H1 (cell line): Measurements from ENCODE around the gene IL2RG. TPM values are rescaled to one million over a fixed set of nuclear protein-coding genes. Genes with fewer than 3 reads are reported as not detected.

Experiments
- CTCF ChIA-PET: fragments of 300-600 bp; sonication (Branson Sonifier 250); formaldehyde crosslinking; loops from one replicate; lab custom pipeline; 2021; ENCODE audit not compliant: partially characterized antibody; lab: Charles Lee
- POLR2A ChIA-PET: fragments of 300-600 bp; sonication (Branson Sonifier 250); formaldehyde crosslinking; loops from one replicate; lab custom pipeline; 2021; ENCODE audit warnings: inconsistent platforms; ENCODE audit not compliant: partially characterized antibody; lab: Charles Lee
- DNase-seq, 2 experiments: peaks; one replicate each; pipeline versions ENCODE4 v3.0.0 to v3.0.0-alpha.2; 2010 to 2022; ENCODE audit warnings: low spot score in 2 of 2, low read depth in 1 of 2, mixed read lengths in 1 of 2
- FAIRE-seq: peaks from 2 replicates; lab custom pipeline; 2011; peaks lifted over from hg19 to GRCh38; lab: Jason Lieb, UNC
- H2AFZ ChIP-seq: 2 replicates; pipeline ENCODE4 v1.8.1; 2012; ENCODE audit warnings: low read length, inconsistent platforms
- H2AK5ac ChIP-seq: 2 replicates; pipeline ENCODE4 v1.6.1; 2013; ENCODE audit warnings: low read depth, low read length
- H2BK120ac ChIP-seq: replicated peaks from 2 replicates; pipeline ENCODE3; 2013; ENCODE audit warnings: low read depth, low read length, inconsistent platforms
- H2BK12ac ChIP-seq: 2 replicates; pipeline ENCODE4 v1.6.1; 2013; ENCODE audit warnings: low read depth, low read length
- H2BK15ac ChIP-seq: 2 replicates; pipeline ENCODE4 v1.6.1; 2013; ENCODE audit warnings: low read length
- H2BK20ac ChIP-seq: 2 replicates; pipeline ENCODE4 v1.6.1; 2013; ENCODE audit warnings: low read length
- H2BK5ac ChIP-seq: 2 replicates; pipeline ENCODE4 v1.6.1; 2013; ENCODE audit warnings: low read depth, low read length
- H3K14ac ChIP-seq: 2 replicates; pipeline ENCODE4 v1.6.1; 2013; ENCODE audit warnings: inconsistent platforms; ENCODE audit not compliant: insufficient read length
- H3K18ac ChIP-seq: 2 replicates; pipeline ENCODE4 v1.6.1; 2013; ENCODE audit warnings: low read length; ENCODE audit errors: extremely low read depth
- H3K23ac ChIP-seq: 2 replicates; pipeline ENCODE4 v1.6.1; 2013; ENCODE audit warnings: inconsistent platforms; ENCODE audit not compliant: insufficient read length
- H3K23me2 ChIP-seq: 2 replicates; pipeline ENCODE4 v1.6.1; 2013; ENCODE audit warnings: low read depth, low read length
- H3K27ac ChIP-seq: 2 replicates; pipeline ENCODE4 v1.6.1; 2011; ENCODE audit warnings: low read depth, low read length, inconsistent platforms
- H3K27me3 ChIP-seq, 4 experiments: replicated peaks in 1 of 4; 1 replicate in 1 of 4; 2 replicates in 3 of 4; pipeline versions ENCODE4 v1.6.1 to v1.8.1; 2011 to 2013; ENCODE audit warnings: low read length in 3 of 4, mild to moderate bottlenecking in 3 of 4, inconsistent platforms in 2 of 4, mixed read lengths in 2 of 4, moderate library complexity in 1 of 4; ENCODE audit not compliant: control insufficient read depth in 3 of 4, insufficient read depth in 3 of 4; ENCODE audit errors: extremely low read depth in 1 of 4
- H3K36me3 ChIP-seq, 4 experiments: 2 replicates each; pipeline versions ENCODE4 v1.6.1 to v1.8.1; 2011 to 2013; ENCODE audit warnings: mild to moderate bottlenecking in 4 of 4, low read length in 3 of 4, moderate library complexity in 2 of 4, control low read depth in 1 of 4, inconsistent platforms in 1 of 4; ENCODE audit not compliant: insufficient read depth in 4 of 4, control insufficient read depth in 2 of 4
- H3K4ac ChIP-seq: replicated peaks from 2 replicates; pipeline ENCODE3; 2013; ENCODE audit warnings: low read length, low read depth, mixed read lengths, inconsistent platforms; ENCODE audit not compliant: insufficient read length
- H3K4me1 ChIP-seq, 4 experiments: replicated peaks in 1 of 4; 1 replicate in 1 of 4; 2 replicates in 3 of 4; pipeline versions ENCODE4 v1.6.1 to v1.8.1; 2011 to 2013; ENCODE audit warnings: low read length in 3 of 4, inconsistent platforms in 2 of 4, mixed read lengths in 1 of 4; ENCODE audit not compliant: insufficient read depth in 4 of 4, control insufficient read depth in 3 of 4
- H3K4me2 ChIP-seq, 2 experiments: 2 replicates each; pipeline versions ENCODE4 v1.6.1 to v1.8.1; 2011 to 2013; ENCODE audit warnings: low read depth in 2 of 2, low read length in 2 of 2, control low read depth in 1 of 2, inconsistent platforms in 1 of 2, mild to moderate bottlenecking in 1 of 2; ENCODE audit not compliant: insufficient read depth in 1 of 2
- H3K4me3 ChIP-seq, 4 experiments: fragments of 200-600, 300-600 bp in 1 of 4; sonication (generic), shearing (Covaris generic), sonication (Bioruptor Twin) in 1 of 4; 2 replicates each; pipeline versions ENCODE4 v1.5.1 to v1.8.1; 2011 to 2016; ENCODE audit warnings: low read length in 4 of 4, low read depth in 3 of 4, control low read depth in 2 of 4, inconsistent platforms in 2 of 4, mild to moderate bottlenecking in 2 of 4, mixed read lengths in 1 of 4, moderate library complexity in 1 of 4; ENCODE audit not compliant: insufficient read depth in 2 of 4; ENCODE audit errors: extremely low read depth in 1 of 4
- H3K56ac ChIP-seq: replicated peaks from 2 replicates; pipeline ENCODE3; 2013; ENCODE audit warnings: low read depth, mild to moderate bottlenecking, mixed read lengths, low read length, inconsistent platforms; ENCODE audit not compliant: insufficient read length
- H3K79me1 ChIP-seq: 2 replicates; pipeline ENCODE4 v1.6.1; 2013; ENCODE audit warnings: low read depth, low read length, control low read depth
- H3K79me2 ChIP-seq, 2 experiments: 2 replicates each; pipeline versions ENCODE4 v1.6.1 to v1.8.1; 2012 to 2013; ENCODE audit warnings: low read length in 2 of 2, mild to moderate bottlenecking in 2 of 2, inconsistent platforms in 1 of 2; ENCODE audit not compliant: insufficient read depth in 2 of 2, control insufficient read depth in 1 of 2
- H3K9ac ChIP-seq, 4 experiments: replicated peaks in 1 of 4; 1 replicate in 1 of 4; 2 replicates in 3 of 4; pipeline versions ENCODE4 v1.6.1 to v1.8.1; 2011 to 2013; ENCODE audit warnings: low read depth in 3 of 4, low read length in 3 of 4, control low read depth in 2 of 4, mild to moderate bottlenecking in 2 of 4, moderate library complexity in 2 of 4, inconsistent platforms in 1 of 4; ENCODE audit errors: extremely low read depth in 1 of 4
- H3K9me3 ChIP-seq, 2 experiments: 2 replicates each; pipeline versions ENCODE4 v1.6.1 to v1.8.1; 2012 to 2013; ENCODE audit warnings: mild to moderate bottlenecking in 2 of 2, moderate library complexity in 2 of 2, control low read depth in 1 of 2, inconsistent platforms in 1 of 2, low read depth in 1 of 2, low read length in 1 of 2, mixed read lengths in 1 of 2; ENCODE audit not compliant: insufficient read depth in 2 of 2
- H4K20me1 ChIP-seq, 2 experiments: replicated peaks in 1 of 2; 2 replicates each; pipeline versions ENCODE3 to v1.8.1; 2011 to 2013; ENCODE audit warnings: inconsistent platforms in 2 of 2, low read length in 2 of 2, mild to moderate bottlenecking in 1 of 2; ENCODE audit not compliant: insufficient read depth in 2 of 2, control insufficient read depth in 1 of 2
- H4K5ac ChIP-seq: 2 replicates; pipeline ENCODE4 v1.6.1; 2013; ENCODE audit warnings: low read length, low read depth, mixed read lengths, inconsistent platforms; ENCODE audit not compliant: insufficient read length
- H4K8ac ChIP-seq: 2 replicates; pipeline ENCODE4 v1.8.0; 2013; ENCODE audit warnings: mild to moderate bottlenecking, moderate library complexity, low read length, inconsistent platforms; ENCODE audit not compliant: insufficient read depth; ENCODE audit errors: extremely low read depth
- H4K91ac ChIP-seq: replicated peaks from 2 replicates; pipeline ENCODE3; 2013; ENCODE audit warnings: low read length, mixed read lengths, inconsistent platforms; ENCODE audit not compliant: insufficient read length
- GTF2F1 ChIP-seq: IDR thresholded peaks from 2 replicates; pipeline ENCODE4 v1.6.1; 2012; ENCODE audit warnings: low read depth, low read length, improper control_type of control experiment, borderline replicate concordance
- KDM1A ChIP-seq: fragments of 200-600, 300-600 bp; sonication (generic); IDR thresholded peaks from 2 replicates; pipeline ENCODE4 v1.7.1; 2016; ENCODE audit warnings: mild to moderate bottlenecking, low read length, borderline replicate concordance
- MAFK ChIP-seq: IDR thresholded peaks from 2 replicates; pipeline ENCODE4 v1.6.1; 2012; ENCODE audit warnings: low read depth, mild to moderate bottlenecking, improper control_type of control experiment, low read length
- MAX ChIP-seq: IDR thresholded peaks from 2 replicates; pipeline ENCODE4 v1.6.1; 2012; ENCODE audit warnings: inconsistent platforms
- NRF1 ChIP-seq: IDR thresholded peaks from 2 replicates; pipeline ENCODE4 v1.6.1; 2011; ENCODE audit warnings: mild to moderate bottlenecking, low read depth, low read length, improper control_type of control experiment
- TAF1 ChIP-seq: IDR thresholded peaks from 2 replicates; pipeline ENCODE4 v1.6.1; 2011; ENCODE audit warnings: mild to moderate bottlenecking, low read depth, low read length
- TCF12 ChIP-seq: IDR thresholded peaks from 2 replicates; pipeline ENCODE4 v1.6.1; 2011; ENCODE audit warnings: low read depth, mild to moderate bottlenecking, low read length
- WGBS, 2 experiments: shearing (Covaris generic) in 1 of 2; methylation state at CpG; one replicate each; pipeline versions ENCODE4 v1.1.6 to v1.1.7; 2013 to 2015; ENCODE audit warnings: low lambda C conversion rate in 2 of 2, mixed read lengths in 2 of 2, inconsistent platforms in 1 of 2, low coverage in 1 of 2, missing lambda C conversion rate in 1 of 2; ENCODE audit not compliant: insufficient replicate concordance in 2 of 2, insufficient coverage in 1 of 2, insufficient read length in 1 of 2; ENCODE audit errors: extremely low coverage in 1 of 2, missing lambda C conversion rate in 1 of 2; 5-methylcytosine and 5-hydroxymethylcytosine counted together
- polyA plus RNA-seq, 7 experiments: library from polyadenylated mRNA; depleted of rRNA in 3 of 7; stranded (reverse) in 5 of 7; unstranded in 2 of 7; fragments of >200 nt in 5 of 7; fragments of 200-250 nt in 2 of 7; gene quantifications; 1 replicate in 5 of 7; 2 replicates in 1 of 7; 4 replicates in 1 of 7; pipeline versions ENCODE4 v1.2.1 to v1.2.3, GENCODE V29; 2011 to 2013; ENCODE audit warnings: missing spikeins in 2 of 7, mixed read lengths in 2 of 7
- total RNA-seq: library from RNA; stranded (reverse); fragmentation: NEBNext Ultra II Directional; extraction: Animal tissue kit (Norgen Biotek cat#: 25700); gene quantifications from 2 replicates; pipeline ENCODE4 v1.2.1, GENCODE V29; 2021

The IL2RG gene
- total and polyA plus RNA-seq, 2 of the 8 experiments (the other 6 are each of a cell fraction or from before 2014, with no cell fraction given) = not detected

- Histone ChIP-seq H4K20me1 (peaks cover 0 to 2% of the 10 kb centered on the region in 2 experiments), H2BK5ac (no peak overlapping the region), H2BK120ac (no peak overlapping the region), H4K5ac (no peak overlapping the region), H4K91ac (no peak overlapping the region), H3K79me1 (no peaks in the 10 kb centered on the region; the same call in 1 of the 2 replicates), H2BK15ac (no peak overlapping the region), H2AFZ (0 out of 2 replicates have a peak overlapping the region, but pooled peaks have one; percentile 95), H3K18ac (no peak overlapping the region), H3K23me2 (peaks cover 8% of the 10 kb centered on the region), H3K36me3 (no peaks in the 10 kb centered on the region), H2BK20ac (no peak overlapping the region), H3K14ac (no peak overlapping the region), H3K9me3 (no peaks in the 10 kb centered on the region), H3K27me3 (no peaks in the 10 kb centered on the region), H3K79me2 (peaks cover 0 to 8% of the 10 kb centered on the region in 2 experiments; a peak in 2 of 4 replicates), H2BK12ac (no peak overlapping the region), H3K23ac (no peak overlapping the region), H3K4me2 (peak overlapping the region; percentile 82 to 95), H3K4me1 (peaks cover 4 to 11% (median 10%) of the 10 kb centered on the region in 4 experiments), H3K4me3 (peak overlapping the region; percentile 43 to 78 (median 62)), H3K4ac (no peak overlapping the region), H3K9ac (peak overlapping the region in 1 of 4 experiments; percentile 78; a peak in 4 of 7 replicates), H2AK5ac (no peak overlapping the region), H4K8ac (no peak overlapping the region), H3K56ac (no peak overlapping the region), H3K27ac (no peak overlapping the region)
- WGBS, 2 experiments = 39% methylated on average over 4 of the region's 6 CpGs; no CpG with 5 or more reads in 1 of the 2 experiments
- TF ChIP-seq GTF2F1 (no peak), MAX (no peak), TCF12 (no peak), NRF1 (no peak), MAFK (no peak), KDM1A (no peak), TAF1 (no peak)
- POLR2A ChIA-PET = no interaction called here
- FAIRE-seq = no peak
- CTCF ChIA-PET = no interaction called here
- no peak for DNase-seq
Observed at GRCh38 chrX:71095033-71095432, 16.3 kb downstream of the IL2RG start.
